ENCODE measurements around the gene CCSER1.
"Not testable (repeated sequence)": the region's sequence is repeated elsewhere in the genome, so short reads cannot be mapped to it uniquely, and the experiment has no call there.

Gene CCSER1

DNA sequence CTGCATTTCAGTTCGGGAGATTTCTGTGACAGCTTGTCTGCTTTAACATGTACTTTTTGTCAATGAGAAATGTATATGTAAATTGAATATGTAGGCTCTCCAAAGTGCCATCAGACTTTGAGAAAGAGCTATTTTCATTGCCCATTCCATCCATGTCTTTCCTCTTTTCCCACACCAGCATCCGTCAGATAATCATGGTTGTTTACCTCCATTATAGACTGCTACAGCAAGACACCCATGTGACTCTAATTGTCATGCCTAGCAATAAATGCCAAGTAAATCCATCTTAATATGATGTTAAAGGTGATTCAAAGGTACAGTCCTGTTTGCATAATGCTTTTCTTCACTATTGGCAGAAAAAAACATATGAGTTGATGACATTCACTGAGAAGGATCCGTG, 1157.3 kb downstream of the CCSER1 start:
- DNase-seq (ENCODE audit: low read depth): no peak

DNA sequence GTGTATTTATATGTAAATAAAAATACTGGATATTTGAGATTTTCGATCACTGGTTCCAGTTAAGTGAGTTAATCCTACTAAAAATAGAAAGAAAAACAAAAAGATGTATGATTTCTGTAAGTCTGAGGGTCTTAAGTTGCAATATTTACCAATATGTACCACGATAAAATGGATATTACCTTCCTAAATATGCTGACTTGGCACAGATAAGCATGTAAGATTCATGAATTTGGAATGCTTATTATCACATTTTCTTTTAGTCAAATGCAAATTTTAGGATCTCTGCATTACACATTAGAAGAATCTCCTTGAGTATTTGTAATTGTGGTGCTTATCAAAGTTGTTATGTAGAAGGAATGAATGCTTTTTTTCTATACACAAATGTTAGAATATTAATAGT, 1158.3 kb downstream of the CCSER1 start:
- DNase-seq (ENCODE audit: low read depth): no peak

DNA sequence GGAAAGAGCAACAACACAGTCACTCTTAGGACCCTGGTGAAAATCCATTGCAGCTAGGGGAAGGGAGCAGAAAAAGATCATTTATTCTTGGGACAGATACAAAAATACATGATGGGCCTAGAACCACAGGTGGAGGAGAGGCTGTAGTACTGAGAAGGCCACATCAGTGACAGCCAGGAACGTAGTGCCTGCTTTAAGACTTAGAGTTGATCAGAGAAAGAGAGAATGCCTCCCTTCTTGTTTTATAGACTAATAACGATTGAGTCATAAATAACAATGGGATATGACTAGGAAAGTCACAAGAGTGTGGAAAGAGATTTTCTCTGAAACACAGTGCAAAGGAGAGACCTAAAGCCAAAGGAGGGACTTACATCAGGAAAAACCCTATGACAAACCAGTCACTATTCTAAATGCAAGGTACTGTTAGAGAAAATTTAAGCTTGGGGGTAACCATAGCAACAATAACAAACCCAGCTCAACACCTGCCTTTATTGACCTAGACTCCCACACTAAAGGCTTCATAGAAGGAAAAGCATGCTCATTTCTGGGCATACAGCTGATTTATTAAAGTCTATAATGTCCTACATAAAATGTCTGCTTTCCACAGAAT, 1161.6 kb downstream of the CCSER1 start:
- no peak for DNase-seq (ENCODE audit: low read depth)

DNA sequence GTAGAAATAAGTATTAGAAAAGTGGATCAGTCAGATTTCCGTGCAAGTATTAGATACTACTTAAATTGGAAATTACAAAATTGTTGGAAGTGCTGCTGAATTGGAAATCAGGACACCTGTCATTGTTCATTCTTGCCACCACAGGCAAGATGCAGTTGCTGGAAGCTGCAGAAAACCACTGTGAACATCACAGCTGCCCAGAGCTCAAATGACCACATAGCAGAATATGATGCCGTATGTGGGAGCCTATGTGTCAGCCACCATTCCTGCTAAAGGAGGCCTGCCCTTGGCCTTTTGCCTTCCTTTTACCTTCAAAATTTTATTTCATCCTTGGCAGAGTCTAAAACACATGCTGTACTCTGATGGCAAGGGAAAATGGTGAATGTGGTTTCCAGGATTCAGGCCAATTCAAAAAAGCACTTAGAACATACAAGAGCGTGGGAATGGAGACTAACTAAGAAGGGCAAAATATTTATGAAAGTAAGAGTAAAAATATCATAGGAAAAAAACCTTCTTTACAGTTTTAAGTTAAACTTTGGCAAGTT, 1171.0 kb downstream of the CCSER1 start:
- DNase-seq (ENCODE audit: low read depth): no peak

DNA sequence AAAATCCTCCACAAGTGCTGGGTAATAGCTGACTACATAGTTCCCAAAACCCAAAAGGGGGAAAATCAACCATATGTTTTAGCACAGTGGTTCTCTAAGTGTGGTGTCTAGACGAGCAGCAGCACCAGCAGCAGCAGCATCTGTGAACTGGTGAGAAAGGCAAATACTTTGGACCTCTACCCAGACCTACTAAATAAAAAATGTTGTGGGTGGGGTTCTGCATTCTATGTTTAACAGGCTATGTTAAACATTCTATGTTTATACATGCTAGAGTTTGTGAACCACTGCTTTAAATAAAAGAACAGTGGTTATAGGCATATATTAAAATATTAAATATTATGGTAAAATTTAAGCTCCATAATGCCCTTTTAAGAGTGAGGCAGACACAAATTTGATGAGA, 1171.6 kb downstream of the CCSER1 start:
- no peak for DNase-seq (ENCODE audit: low read depth)

DNA sequence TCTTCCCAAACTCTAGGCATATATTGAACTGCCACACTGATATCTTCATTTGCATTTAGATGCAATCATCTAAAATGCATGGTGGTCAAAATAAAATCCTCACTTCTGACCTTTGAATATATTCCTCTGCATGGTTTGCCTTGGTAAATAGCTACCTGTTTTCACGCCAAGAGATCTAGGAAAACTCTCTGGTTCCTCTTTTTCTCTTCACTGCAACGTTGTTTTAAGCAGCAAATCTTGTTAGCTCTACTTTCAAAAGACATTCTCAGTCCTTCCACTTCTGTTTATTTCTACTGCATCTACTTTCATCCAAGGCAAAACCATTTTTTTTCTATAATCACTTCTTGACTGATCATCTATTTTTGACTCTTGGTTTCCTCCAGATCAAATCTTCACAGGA, 1174.9 kb downstream of the CCSER1 start:
- no peak for DNase-seq (ENCODE audit: low read depth)

DNA sequence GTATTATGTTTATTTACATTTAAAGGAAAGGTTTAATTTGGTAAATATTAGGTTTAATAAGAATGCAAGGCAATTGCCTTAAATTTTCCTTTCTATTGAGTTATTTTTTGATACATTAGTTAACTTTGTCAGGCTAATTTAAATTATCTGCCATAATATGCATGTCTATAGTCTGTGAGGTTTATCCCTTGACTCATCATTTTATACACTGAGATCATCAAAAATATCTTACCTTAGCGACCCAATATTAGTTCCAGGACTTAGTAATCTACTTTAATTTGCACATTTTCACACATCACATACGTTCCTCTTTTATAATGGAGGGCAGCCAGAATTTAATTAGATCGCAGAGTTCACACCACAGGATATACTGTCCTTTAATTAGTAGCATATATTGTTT, 1177.1 kb downstream of the CCSER1 start:
- no peak for DNase-seq (ENCODE audit: low read depth)

DNA sequence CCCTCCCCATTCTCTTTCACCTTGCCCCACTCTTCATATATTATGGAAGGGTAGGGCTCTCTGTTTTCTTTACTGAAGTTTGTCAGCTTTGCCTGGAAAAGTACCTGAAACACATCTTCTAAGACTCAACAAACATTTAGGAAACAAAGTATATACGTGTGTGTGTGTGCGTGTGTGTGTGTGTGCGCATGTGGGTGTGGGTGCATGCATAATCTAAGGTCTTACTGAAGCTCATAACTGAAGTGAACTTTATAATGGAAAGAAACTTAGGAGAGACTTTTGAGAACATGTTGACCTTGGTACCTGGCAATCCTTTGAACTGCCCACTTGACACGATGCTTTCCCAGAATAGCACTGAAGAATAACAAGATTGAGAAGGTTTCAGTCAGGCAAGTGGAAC, 1190.2 kb downstream of the CCSER1 start:
- no peak for DNase-seq (ENCODE audit: low read depth)

DNA sequence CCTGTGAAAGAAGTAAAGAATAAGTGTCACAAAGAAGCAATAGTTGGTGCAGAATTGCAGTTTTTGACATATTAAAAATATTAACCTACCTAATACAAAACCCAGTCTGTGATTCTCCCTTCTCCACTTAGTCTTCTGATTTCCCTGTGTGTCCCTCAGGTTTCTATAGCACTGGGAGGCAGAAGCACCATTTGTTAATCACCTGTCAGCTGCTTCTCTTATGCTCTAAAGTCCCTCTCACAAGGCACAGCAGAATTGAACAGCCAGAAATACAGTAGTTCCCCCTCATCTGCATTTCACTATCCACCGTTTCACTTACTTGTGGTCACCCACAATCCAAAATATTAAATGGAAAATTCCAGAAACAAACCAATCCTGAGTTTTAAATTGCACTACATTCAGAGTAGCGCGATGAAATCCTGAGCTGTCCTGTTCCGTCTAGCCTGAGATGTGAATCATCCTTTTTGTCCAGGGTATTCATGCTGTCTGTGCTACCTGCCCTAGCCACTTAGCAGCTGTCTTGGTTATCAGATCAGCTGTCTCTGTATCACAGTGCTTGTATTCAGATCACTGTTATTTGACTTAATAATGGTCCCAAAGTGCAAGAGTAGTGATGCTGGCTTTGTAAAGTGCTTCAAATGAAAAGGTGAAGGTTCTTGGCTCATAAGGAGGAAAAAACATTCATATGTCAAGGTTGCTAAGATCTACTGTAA, 1192.5 kb downstream of the CCSER1 start:
- DNase-seq (ENCODE audit: low read depth): no peak

DNA sequence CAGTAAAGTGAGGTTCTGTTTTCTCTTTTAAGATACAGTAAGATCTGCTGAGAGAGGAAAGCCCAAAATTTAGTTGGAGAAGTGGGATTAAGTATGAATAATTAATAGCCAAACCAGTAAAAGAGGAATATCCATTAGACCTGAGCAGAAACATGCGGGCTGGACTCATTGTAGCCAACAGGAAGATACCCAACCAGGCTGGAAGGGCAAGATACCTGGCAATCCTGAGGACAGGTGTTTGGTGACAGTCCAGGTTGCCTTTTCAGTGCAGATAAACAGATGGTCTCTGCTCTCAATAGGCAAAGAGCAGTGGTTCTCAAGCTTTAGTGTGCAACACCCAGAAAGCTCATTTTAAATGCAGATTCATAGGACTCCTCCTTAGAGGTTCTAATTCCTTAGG, 1195.8 kb downstream of the CCSER1 start:
- no peak for DNase-seq (ENCODE audit: low read depth)

DNA sequence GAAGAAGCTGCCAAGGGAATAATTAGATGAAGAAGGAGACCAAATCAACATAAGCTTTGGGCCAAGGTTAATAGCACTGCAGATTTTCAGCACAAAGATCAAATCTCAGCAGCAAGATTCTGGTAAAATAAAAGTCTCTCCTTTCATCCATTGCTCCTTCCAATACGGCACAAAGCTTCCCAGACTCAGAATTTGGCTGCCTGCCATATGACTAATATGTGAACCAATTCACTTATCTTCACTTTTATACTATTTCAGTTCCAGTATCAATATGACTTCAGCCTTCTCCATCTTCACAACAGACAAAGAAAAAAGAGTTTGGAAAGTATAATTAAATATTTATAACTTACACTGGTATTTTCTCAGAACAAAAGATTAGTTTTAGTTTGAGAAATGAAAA, 1198.3 kb downstream of the CCSER1 start:
- no peak for DNase-seq (ENCODE audit: low read depth)

DNA sequence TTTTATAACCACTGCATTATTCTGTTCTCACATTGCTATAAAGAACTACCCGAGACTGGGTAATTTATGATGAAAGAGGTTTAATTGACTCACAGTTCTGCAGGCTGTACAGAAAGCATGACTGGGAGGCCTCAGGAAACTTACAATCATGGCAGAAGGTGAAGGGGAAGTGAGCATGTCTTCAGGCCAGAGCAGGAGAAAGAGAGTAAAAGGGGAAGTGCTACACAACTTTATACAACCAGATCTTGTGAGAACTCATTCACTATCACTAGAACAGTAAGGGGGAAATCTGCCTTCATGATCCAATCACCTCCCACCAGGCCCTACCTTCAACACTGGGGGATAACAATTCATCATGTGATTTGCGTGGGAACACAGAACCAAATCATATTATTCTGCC, 1199.0 kb downstream of the CCSER1 start:
- DNase-seq (ENCODE audit: low read depth): not testable (repeated sequence)

DNA sequence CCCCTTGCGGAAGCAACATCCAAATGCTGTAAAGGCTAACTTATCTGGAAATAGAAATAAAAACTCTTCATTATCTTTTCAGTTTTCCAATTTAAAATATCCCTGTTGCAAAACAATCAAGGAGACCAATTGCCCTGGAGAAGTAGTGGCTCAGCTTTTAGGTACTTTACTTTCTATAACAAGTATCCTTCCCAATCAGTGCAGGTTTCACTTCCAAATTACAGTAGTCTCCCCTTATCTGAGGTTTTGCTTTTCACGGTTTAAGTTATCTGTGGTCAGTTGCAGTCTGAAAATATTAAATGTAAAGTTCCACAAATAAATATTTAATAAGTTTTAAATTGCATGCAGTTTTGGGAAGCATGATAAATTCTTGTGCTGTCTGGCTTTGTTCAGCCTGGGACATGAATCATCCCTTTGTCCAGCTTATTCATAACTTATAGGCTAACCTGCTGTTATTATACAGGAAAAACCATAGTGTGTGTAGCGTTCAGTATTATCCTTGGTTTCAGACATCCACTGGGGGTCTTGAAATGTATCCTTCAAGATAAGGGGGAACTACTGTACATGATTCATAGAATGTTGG, 1203.5 kb downstream of the CCSER1 start:
- DNase-seq (ENCODE audit: low read depth): no peak

DNA sequence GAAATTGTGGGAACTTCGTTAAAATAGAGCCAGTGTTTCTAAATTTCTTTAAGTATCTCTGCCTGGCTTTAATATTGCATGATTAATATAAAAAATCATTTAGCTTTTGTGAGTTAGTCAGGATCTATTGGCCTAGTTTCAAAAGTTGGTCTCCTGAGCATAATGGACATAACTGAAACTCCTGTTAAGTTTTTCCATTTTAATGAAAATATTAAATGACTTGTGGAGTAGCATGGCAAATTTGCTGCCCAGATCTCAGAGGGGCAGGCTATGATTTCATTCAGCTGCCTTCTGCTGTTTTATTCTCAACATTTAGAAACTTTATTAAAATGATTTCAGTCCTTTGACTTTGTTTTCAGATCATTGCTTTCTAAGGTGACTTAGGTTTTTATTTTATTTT, 1213.6 kb downstream of the CCSER1 start:
- no peak for DNase-seq (ENCODE audit: low read depth)

DNA sequence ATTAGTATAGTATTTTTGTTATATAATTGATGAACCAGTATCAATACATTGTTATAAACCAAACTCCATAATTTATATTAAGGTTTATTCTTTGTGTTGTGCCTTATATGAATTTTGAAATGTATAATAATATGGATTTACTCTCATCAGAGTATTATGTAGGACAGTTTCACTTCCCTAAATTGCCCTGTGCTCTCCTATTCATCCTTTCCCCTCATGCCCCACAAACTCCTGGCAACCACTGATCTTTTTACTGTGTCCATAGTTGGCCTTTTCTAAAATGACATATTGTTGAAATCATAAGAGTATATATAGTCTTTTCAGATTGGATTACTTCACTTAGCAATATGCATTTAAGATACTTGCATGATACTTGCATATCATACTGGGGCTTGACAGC, 1218.4 kb downstream of the CCSER1 start:
- DNase-seq (ENCODE audit: low read depth): no peak

DNA sequence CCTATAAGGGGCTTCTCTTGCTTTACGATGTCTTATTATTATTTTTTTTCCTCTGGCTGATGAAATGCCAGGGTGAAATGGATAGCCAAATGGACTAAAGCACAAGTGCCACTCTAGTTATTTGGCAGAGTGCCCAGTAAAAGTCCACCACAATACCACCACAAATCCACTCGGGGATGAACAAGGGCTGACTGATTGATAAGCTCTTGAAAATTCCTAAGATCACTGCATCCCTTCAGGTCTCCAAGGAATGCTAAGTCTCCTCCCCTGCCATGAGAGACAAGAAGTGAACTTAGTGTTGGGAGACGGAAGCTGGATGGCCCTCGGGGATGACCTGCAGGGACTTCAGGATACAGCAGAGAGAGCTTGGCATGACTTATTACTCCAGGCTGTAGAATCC, 1229.3 kb downstream of the CCSER1 start:
- not testable (repeated sequence) for DNase-seq (ENCODE audit: low read depth)

DNA sequence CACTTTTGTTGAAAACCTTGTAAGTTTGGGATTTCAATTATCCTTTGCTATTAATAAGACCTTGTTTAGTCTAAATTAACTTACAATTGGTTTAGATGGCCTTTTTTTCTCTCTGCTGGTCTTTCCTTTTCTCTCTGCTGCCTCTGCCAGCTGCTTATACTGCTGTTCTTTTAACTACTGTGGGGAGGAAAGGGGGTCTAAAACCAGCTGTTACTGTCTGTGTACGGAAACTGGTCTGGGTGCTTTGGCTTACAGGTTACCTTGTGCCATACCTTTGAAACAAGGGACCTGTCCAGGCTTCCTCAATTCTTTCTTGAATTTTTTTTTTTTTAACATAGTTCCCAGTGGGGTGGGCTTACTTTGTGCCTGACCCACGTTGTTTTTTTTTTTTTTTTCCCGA, 1230.8 kb downstream of the CCSER1 start:
- DNase-seq (ENCODE audit: low read depth): not testable (repeated sequence)

DNA sequence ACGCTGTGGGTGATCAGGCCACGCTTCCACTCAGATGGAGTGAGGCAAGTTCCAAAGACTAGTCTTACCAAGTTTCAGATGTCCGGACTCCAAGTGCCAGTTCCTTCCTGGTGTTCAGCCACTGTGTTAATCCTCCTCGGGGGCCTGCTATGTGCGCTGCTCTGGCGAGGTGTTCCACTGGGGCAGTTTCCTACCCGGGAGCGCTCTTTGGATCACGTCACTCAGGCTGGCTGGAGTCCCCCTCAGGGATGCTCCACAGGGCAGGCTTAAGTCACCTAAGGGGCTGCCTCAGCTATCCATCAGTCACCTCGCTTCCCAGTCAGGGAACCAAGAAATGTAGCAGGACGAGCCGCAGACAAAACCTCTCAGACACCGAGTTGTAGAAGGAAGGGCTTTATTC, 1231.4 kb downstream of the CCSER1 start:
- not testable (repeated sequence) for DNase-seq (ENCODE audit: low read depth)

DNA sequence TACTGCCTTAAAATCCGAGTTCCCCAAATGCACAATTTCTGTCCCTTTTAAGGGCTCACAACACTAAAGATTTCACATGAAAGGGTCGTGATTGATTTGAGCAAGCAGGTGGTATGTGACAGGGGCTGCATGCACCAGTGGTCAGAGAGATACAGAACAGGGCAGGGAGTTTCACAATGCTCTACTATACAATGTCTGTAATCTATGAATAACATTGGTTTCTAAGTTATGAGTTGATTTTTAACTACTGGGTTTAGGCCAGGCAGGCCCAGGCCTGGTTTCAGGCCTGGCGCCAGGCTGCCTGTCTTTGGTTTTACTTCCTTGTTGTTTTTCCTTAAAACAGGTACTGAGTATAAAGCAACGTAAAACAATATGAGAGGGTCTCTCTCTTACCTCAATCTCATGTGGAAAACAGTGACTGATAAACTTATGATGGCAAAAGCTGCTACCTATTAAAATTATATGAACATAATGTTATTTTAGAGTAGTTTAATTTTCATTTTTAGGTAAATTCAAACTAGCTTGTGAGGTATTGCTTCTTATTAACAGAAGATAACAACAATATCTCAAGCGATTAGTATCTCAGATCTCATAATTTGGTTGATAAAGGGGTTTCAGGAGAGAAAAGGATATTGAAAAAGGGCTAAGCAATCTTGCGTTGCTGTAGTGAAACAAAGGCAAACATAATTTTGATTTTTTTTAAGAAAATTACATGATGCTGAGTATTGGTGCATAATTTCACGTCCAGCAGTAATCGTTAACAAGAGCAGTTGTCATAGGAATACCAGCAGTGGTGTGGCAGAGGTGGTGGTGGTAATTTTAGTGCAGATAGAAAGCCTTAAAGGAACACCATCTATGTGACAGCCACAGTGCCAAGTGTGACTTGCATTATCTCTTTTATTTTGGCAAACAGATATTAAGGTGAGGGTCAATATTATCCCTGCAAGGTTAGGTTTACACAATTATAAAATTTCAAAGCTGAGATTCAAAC, 1232.1 kb downstream of the CCSER1 start:
- no peak for DNase-seq (ENCODE audit: low read depth)

DNA sequence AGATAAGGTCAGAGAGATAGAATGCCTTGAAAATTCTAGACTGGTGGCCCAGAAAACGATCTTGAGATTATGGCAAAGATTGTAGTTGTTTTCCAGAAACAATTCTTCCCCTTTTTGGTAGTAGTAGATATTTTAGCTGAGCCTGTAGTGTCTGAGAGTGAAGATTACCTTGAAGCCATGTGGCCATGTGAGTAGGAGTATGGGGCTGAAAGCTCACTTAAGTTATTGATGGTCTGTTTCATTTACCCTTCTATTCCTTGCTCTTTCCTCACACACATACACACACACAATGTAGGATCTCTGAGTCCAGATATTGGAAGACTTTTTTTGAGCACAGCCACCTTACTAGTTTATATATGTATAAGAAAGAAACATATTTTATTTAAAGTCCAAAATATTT, 1234.9 kb downstream of the CCSER1 start:
- DNase-seq (ENCODE audit: low read depth): no peak

DNA sequence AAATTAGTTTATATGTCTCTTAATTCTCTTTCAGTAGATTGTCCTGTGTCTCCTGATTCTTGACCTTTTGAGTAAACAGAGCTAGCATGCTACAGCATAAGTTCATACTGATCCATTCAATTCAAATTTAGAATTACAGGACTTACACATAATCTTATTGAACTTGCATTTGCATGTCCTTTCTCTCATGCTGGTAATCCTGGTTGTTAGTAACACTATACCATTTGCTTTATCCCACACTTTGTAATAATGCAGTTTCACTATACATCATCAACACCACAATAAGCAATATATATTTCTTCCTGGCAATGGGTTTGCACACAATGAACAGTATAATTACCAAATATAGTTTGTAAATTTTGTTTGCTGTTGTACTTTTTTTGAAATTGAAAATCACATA, 1239.4 kb downstream of the CCSER1 start:
- DNase-seq (ENCODE audit: low read depth): no peak

DNA sequence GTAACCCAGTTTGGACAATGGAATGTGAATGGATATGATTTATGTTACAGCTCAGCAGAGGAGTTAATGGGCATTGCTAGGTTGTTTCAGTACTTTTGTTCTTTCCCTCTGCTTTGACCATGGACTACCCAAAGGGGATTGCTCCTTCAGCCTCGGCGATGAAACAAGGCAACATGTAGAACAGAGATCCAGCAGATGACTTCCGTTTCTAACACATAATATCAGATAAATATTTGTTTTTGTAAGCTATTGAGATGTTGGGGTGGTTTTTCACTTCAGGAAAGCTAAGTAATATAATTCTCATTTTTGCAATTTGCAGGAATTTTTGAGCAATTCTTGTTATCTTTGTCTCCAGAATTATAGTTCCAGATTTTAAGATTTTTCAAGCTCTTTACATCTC, 1241.9 kb downstream of the CCSER1 start:
- DNase-seq (ENCODE audit: low read depth): no peak
